HUDEP-2 (cell line): ENCODE results near the gene CPNE8.

Experiments used
- DNase-seq, 76 experiments: peaks; one replicate each; lab custom pipeline; 2025; ENCODE audit not compliant: unreplicated experiment in 76 of 76; lab: John Stamatoyannopoulos, UW

The CPNE8 gene

GRCh38 chr12:38905480-38906351 is at the start of gene CPNE8:
TSS of gene CPNE8 (minus strand) at chr12:38905591. CDS start at chr12:38905534, 57 bp downstream.
- peak in 68 of 76 experiments; percentile 8 to 84 (median 62) for DNase-seq

- DNase-seq: no peak
Measured at GRCh38 chr12:38954238-38954873, 49.0 kb upstream of the CPNE8 start.

- DNase-seq: no peak
Measured at GRCh38 chr12:38949363-38949762, 44.0 kb upstream of the CPNE8 start.

GRCh38 chr12:38934686-38935085 is 29.3 kb upstream of the CPNE8 start:
- DNase-seq: peak in 11 of 76 experiments; percentile 9 to 53 (median 20)

GRCh38 chr12:38934078-38934584 is 28.7 kb upstream of the CPNE8 start:
- DNase-seq: peak in 54 of 76 experiments; percentile 3 to 75 (median 34)

- DNase-seq: no peak
Measured at GRCh38 chr12:38932320-38932719, 26.9 kb upstream of the CPNE8 start.

GRCh38 chr12:38931461-38931860 is 26.1 kb upstream of the CPNE8 start:
- no peak for DNase-seq

- DNase-seq: no peak
Measured at GRCh38 chr12:38930990-38931389, 25.6 kb upstream of the CPNE8 start.

- no peak for DNase-seq
Measured at GRCh38 chr12:38926501-38926900, 21.1 kb upstream of the CPNE8 start.

- peak in 53 of 76 experiments; percentile 3 to 75 (median 33) for DNase-seq
Measured at GRCh38 chr12:38921025-38921677, 15.8 kb upstream of the CPNE8 start.

GRCh38 chr12:38919191-38919590 is 13.8 kb upstream of the CPNE8 start:
- no peak for DNase-seq

GRCh38 chr12:38915429-38916182 is 10.2 kb upstream of the CPNE8 start:
- DNase-seq: no peak

GRCh38 chr12:38912116-38912515 is 6.7 kb upstream of the CPNE8 start:
- no peak for DNase-seq

- no peak for DNase-seq
Measured at GRCh38 chr12:38911611-38912010, 6.2 kb upstream of the CPNE8 start.

GRCh38 chr12:38907201-38907923 is 2.0 kb upstream of the CPNE8 start:
- no peak for DNase-seq

- peak in 74 of 76 experiments; percentile 4 to 87 (median 72) for DNase-seq
Measured at GRCh38 chr12:38906482-38907200, 1.2 kb upstream of the CPNE8 start.

- DNase-seq: peak in 74 of 76 experiments; percentile 7 to 86 (median 67)
Measured at GRCh38 chr12:38904537-38905479, 583 bp downstream of the CPNE8 start.

- peak in 3 of 76 experiments; percentile 4 to 17 (median 12) for DNase-seq
Measured at GRCh38 chr12:38903596-38903995, 1.8 kb downstream of the CPNE8 start.
